Lung (tissue), 12 donors: ENCODE data around the gene PDS5B. TPM values are rescaled to one million over a fixed set of nuclear protein-coding genes. Genes with fewer than 3 reads are reported as not detected.
"Not testable (repeated sequence)": the region's sequence is repeated elsewhere in the genome, so short reads cannot be mapped to it uniquely, and the experiment has no call there.

Source experiments
- ATAC-seq: fragments of 200-7000 bp; cut with Tn5 transposase; one replicate; pipeline ENCODE4 v1.9.1; 2020; ENCODE audit warnings: moderate number of reproducible peaks; ENCODE audit not compliant: insufficient read depth, low FRiP score
- DNase-seq, 3 donors: peaks; one replicate each; pipeline ENCODE4 v3.0.0-alpha.2; 2013 to 2017
- H3K27ac ChIP-seq, 2 donors: one replicate each; pipeline ENCODE4 v1.5.1; 2013; ENCODE audit warnings: mild to moderate bottlenecking in 2 of 2, moderate library complexity in 2 of 2, control low read depth in 1 of 2, inconsistent platforms in 1 of 2, low read depth in 1 of 2, low read length in 1 of 2
- H3K27me3 ChIP-seq, 3 donors: one replicate each; pipeline ENCODE4 v1.5.1; 2013; ENCODE audit warnings: low read length in 2 of 3; ENCODE audit not compliant: control insufficient read depth in 3 of 3, insufficient read depth in 3 of 3
- H3K36me3 ChIP-seq, 4 donors: one replicate each; pipeline ENCODE4 v1.5.1; 2013; ENCODE audit warnings: low read length in 4 of 4, mild to moderate bottlenecking in 1 of 4, moderate library complexity in 1 of 4; ENCODE audit not compliant: control insufficient read depth in 4 of 4, insufficient read depth in 4 of 4
- H3K4me1 ChIP-seq, 5 donors: one replicate each; pipeline ENCODE4 v1.5.1; 2013; ENCODE audit warnings: low read length in 5 of 5, mild to moderate bottlenecking in 2 of 5, moderate library complexity in 1 of 5; ENCODE audit not compliant: control insufficient read depth in 5 of 5, insufficient read depth in 5 of 5
- H3K4me3 ChIP-seq: one replicate; pipeline ENCODE4 v1.5.1; 2013; ENCODE audit warnings: mild to moderate bottlenecking, control low read depth, moderate library complexity
- H3K9ac ChIP-seq, 2 donors: one replicate each; pipeline ENCODE4 v1.5.1; 2013; ENCODE audit warnings: low read length in 2 of 2, control low read depth in 1 of 2; ENCODE audit not compliant: insufficient read depth in 1 of 2
- H3K9me3 ChIP-seq, 4 donors: one replicate each; pipeline ENCODE4 v1.5.1; 2013; ENCODE audit warnings: low read length in 3 of 4, mild to moderate bottlenecking in 1 of 4, moderate library complexity in 1 of 4; ENCODE audit not compliant: control insufficient read depth in 4 of 4, insufficient read depth in 3 of 4
- CTCF ChIP-seq: IDR thresholded peaks from 2 replicates; pipeline ENCODE4 v1.5.1; 2012; ENCODE audit warnings: mild to moderate bottlenecking; ENCODE audit errors: control extremely low read depth, extremely low read depth
- WGBS, 2 donors: extraction: QIAGEN DNeasy Blood & Tissue Kit; methylation state at CpG; one replicate each; pipeline ENCODE4 v1.1.7; 2013; 5-methylcytosine and 5-hydroxymethylcytosine counted together
- polyA plus RNA-seq, 2 donors: library from polyadenylated mRNA; stranded (reverse); fragments of 200-250 nt; gene quantifications; one replicate each; pipeline ENCODE4 v1.2.1, GENCODE V29; 2013
- total RNA-seq, 2 donors: library from RNA; depleted of rRNA in 1 of 2; stranded (reverse); fragments of >200 nt in 1 of 2; gene quantifications; one replicate each; pipeline ENCODE4 v1.2.1, GENCODE V29; 2014 to 2021
- donor health status: control.
- donor health status: control.
- donor health status: Bipolar disorder and iron deficiency.
- donor health status: healthy.
- donor health status: DM: yes; HTN: yes; CAD: no.

PDS5B gene
- total and polyA plus RNA-seq, 4 donors = 5.3 to 111 (median 19.3) TPM

- Histone ChIP-seq H3K27ac (no peak overlapping the region), H3K9me3 (no peaks in the 10 kb centered on the region), H3K4me3 (no peak overlapping the region), H3K9ac (no peak overlapping the region), H3K36me3 (no peaks in the 10 kb centered on the region), H3K27me3 (no peaks in the 10 kb centered on the region), H3K4me1 (peaks cover 0 to 1% (median 0%) of the 10 kb centered on the region in 5 donors)
- peak in 2 of 3 donors; percentile 30 to 54 for DNase-seq
- TF ChIP-seq CTCF = no peak
- WGBS, 2 donors = 0 to 12% methylated on average over 2 of the region's 2 CpGs
- no peak for ATAC-seq
These were observed 37.4 kb upstream of the PDS5B start for GRCh38 chr13:32548837-32549236.

- Histone ChIP-seq H3K27ac (no peak overlapping the region), H3K4me1 (peaks cover 0 to 1% (median 0%) of the 10 kb centered on the region in 5 donors), H3K4me3 (no peak overlapping the region), H3K36me3 (no peaks in the 10 kb centered on the region), H3K27me3 (no peaks in the 10 kb centered on the region), H3K9me3 (no peaks in the 10 kb centered on the region), H3K9ac (no peak overlapping the region)
- 85 to 87% methylated on average over 3 of the region's 3 CpGs for WGBS, 2 donors
- ATAC-seq = no peak
- TF ChIP-seq CTCF = no peak
- DNase-seq = no peak
These were observed 36.5 kb upstream of the PDS5B start for GRCh38 chr13:32549788-32550187.

- Histone ChIP-seq H3K9me3 (no peaks in the 10 kb centered on the region), H3K4me1 (peaks cover 0 to 1% (median 0%) of the 10 kb centered on the region in 5 donors), H3K36me3 (no peaks in the 10 kb centered on the region), H3K9ac (no peak overlapping the region), H3K4me3 (no peak overlapping the region), H3K27me3 (no peaks in the 10 kb centered on the region), H3K27ac (no peak overlapping the region)
- no peak for TF ChIP-seq CTCF
- no peak for ATAC-seq
- WGBS, 2 donors = 96 to 100% methylated on average over 1 of the region's 1 CpG
- no peak for DNase-seq
These were observed 32.5 kb upstream of the PDS5B start for GRCh38 chr13:32553720-32554119.

- H3K9ac ChIP-seq = no peak overlapping the region
- no peak overlapping the region for H3K4me3 ChIP-seq
- no peak for ATAC-seq
- TF ChIP-seq CTCF = no peak
- no peaks in the 10 kb centered on the region for H3K36me3 ChIP-seq
- H3K27me3 ChIP-seq = no peaks in the 10 kb centered on the region
- no peak overlapping the region for H3K27ac ChIP-seq
- no peaks in the 10 kb centered on the region for H3K4me1 ChIP-seq
- peaks cover 0 to 2% (median 0%) of the 10 kb centered on the region in 4 donors for H3K9me3 ChIP-seq
- DNase-seq = no peak
- 95 to 98% methylated on average over 2 of the region's 2 CpGs for WGBS, 2 donors
These were observed 30.6 kb upstream of the PDS5B start for GRCh38 chr13:32555613-32556012.

- not testable (repeated sequence) for H3K9me3 ChIP-seq, H3K9ac ChIP-seq, DNase-seq, H3K36me3 ChIP-seq, H3K27me3 ChIP-seq, H3K27ac ChIP-seq, ATAC-seq, H3K4me1 ChIP-seq, H3K4me3 ChIP-seq
- WGBS, 2 donors = 96 to 100% methylated on average over 1 of the region's 1 CpG
These were observed 25.4 kb upstream of the PDS5B start for GRCh38 chr13:32560842-32561241.

- H3K4me1 ChIP-seq, H3K27ac ChIP-seq, H3K27me3 ChIP-seq, H3K9ac ChIP-seq, H3K36me3 ChIP-seq, H3K9me3 ChIP-seq, DNase-seq, H3K4me3 ChIP-seq, ATAC-seq: not testable (repeated sequence)
- 69 to 93% methylated on average over 3 to 4 of the region's 4 CpGs for WGBS, 2 donors
These were observed 10.6 kb upstream of the PDS5B start for GRCh38 chr13:32575687-32576086.
